ENCODE data around the gene PGM2. TPM values are rescaled to one million over a fixed set of nuclear protein-coding genes. Genes with fewer than 3 reads are reported as not detected.

Gene PGM2
- total RNA-seq, 1 donor = 20.3 TPM

GRCh38 chr4:37885496-37885895, 59.0 kb downstream of the PGM2 start:
- peak overlapping the region; percentile 21 for H2AFZ ChIP-seq (ENCODE audit: low read length)
- no peaks in the 10 kb centered on the region for H3K36me3 ChIP-seq (ENCODE audit: insufficient read depth, low read length)
- H4K20me1 ChIP-seq (ENCODE audit: insufficient read depth, low read length) = no peaks in the 10 kb centered on the region
- H3K9me3 ChIP-seq (ENCODE audit: low read depth, low read length) = no peaks in the 10 kb centered on the region
- peaks cover 4% of the 10 kb centered on the region for H3K27me3 ChIP-seq (ENCODE audit: insufficient read depth, low read length)
- H3K4me3 ChIP-seq (ENCODE audit: insufficient read depth, low read length) = no peak overlapping the region
- H3K79me2 ChIP-seq (ENCODE audit: insufficient read depth, low read length) = no peaks in the 10 kb centered on the region
- peak; percentile 73 for DNase-seq (ENCODE audit: insufficient read length, low spot score, missing footprints)
- no peak for TF ChIP-seq CTCF (IDR thresholded peaks at IDR 0.05; ENCODE audit: extremely low read depth, low read depth, low read length)
- peaks cover 8% of the 10 kb centered on the region for H3K4me1 ChIP-seq (ENCODE audit: insufficient read depth, low read length)
- H3K27ac ChIP-seq (ENCODE audit: low read depth, low read length) = no peak overlapping the region
- H3K4me2 ChIP-seq (ENCODE audit: insufficient read depth, low read length) = peak overlapping the region; percentile 33

DNA sequence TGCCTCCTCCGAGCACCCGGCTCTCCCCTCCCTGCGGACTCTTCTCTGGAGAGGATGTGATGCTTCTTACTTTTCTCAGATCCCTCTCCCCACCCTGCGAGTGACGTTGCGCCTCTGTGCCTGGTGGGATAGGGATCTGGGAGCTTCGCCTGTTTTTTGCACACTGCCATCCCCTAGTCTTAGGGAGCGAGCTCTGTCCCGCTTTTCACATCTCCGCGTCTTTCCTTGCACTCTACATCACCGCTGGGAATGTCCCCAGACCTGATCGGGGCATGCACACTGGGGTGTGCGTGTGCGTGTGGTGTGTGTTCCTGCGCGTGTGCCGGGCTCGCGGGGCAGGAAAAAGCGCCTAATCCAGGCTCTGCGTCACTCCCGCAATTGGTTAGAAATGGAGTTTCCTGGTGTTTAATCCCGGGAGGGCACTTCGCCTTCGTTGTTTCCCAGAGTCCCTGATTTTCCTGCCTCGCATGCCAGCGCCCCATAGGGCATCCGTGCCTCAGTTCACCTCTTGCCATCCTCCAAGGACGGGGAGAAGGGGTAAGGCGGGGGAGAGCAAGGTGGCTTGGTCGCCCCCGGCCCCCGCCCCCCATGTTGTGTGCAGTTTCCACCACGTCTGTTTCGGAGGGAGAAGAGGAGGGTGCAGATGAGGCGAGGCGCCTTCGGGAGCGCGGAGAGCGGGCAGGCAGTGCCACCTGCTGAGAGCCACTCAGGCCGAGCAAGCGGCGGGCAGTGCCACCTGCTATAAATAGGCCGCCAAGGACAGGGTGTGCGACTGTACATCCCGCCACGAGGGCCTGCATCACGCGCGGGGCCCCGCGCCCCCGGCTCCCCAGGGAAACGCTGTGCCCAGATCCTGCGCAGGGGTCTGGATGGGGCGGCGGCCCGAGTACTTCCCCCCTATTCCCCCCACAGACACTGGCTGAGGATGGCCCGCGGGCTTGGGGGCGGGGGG, 63.6 kb downstream of the PGM2 start:
- H3K79me2 ChIP-seq (ENCODE audit: insufficient read depth, low read length) = no peaks in the 10 kb centered on the region
- peaks cover 8% of the 10 kb centered on the region for H3K4me1 ChIP-seq (ENCODE audit: insufficient read depth, low read length)
- peak overlapping the region; percentile 81 for H3K4me3 ChIP-seq (ENCODE audit: insufficient read depth, low read length)
- DNase-seq (ENCODE audit: insufficient read length, low spot score, missing footprints) = peak; percentile 80
- peak overlapping the region; percentile 84 for H2AFZ ChIP-seq (ENCODE audit: low read length)
- no peak overlapping the region for H3K27ac ChIP-seq (ENCODE audit: low read depth, low read length)
- no peaks in the 10 kb centered on the region for H3K9me3 ChIP-seq (ENCODE audit: low read depth, low read length)
- TF ChIP-seq CTCF (IDR thresholded peaks at IDR 0.05; ENCODE audit: extremely low read depth, low read depth, low read length) = no peak
- no peaks in the 10 kb centered on the region for H3K36me3 ChIP-seq (ENCODE audit: insufficient read depth, low read length)
- peak overlapping the region; percentile 90 for H3K4me2 ChIP-seq (ENCODE audit: insufficient read depth, low read length)
- no peaks in the 10 kb centered on the region for H4K20me1 ChIP-seq (ENCODE audit: insufficient read depth, low read length)
- H3K27me3 ChIP-seq (ENCODE audit: insufficient read depth, low read length) = peaks cover 13% of the 10 kb centered on the region

DNA sequence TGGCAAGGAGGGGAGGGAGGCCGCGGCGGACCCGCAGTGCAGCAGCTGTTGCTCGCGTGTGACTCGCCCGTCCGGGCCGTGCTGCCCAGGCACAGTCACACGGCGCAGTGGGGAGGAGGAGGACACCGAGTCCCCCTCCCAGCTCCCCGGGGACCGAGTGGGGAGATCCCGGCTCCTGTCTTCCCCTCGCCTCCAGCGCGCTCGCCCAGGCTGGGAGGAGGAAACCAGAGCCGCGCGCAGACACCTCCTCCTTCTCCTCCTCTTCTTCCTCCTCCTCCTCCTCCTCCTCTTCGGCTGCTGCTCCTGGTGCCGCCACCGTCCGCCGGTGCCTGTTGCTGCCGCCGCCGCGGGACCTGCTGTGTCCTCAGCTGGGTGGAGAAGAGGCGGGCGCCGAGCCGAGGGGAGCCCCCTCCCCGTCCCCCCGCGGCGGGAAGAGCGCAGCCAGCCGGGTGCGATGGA, 64.3 kb downstream of the PGM2 start, which contains the start of gene TBC1D1:
Gene TBC1D1, plus strand, starts transcription at position 284 of the 459 bp plus-strand sequence. CDS start 11,012 bp downstream, outside the sequence.
- H3K36me3 ChIP-seq (ENCODE audit: insufficient read depth, low read length) = no peaks in the 10 kb centered on the region
- peak within 1 kb of the TSS; percentile 90 for H3K4me2 ChIP-seq (ENCODE audit: insufficient read depth, low read length)
- DNase-seq (ENCODE audit: insufficient read length, low spot score, missing footprints) = peak; percentile 81
- TF ChIP-seq CTCF (IDR thresholded peaks at IDR 0.05; ENCODE audit: extremely low read depth, low read depth, low read length) = no peak
- no peak within 1 kb of the TSS for H3K27ac ChIP-seq (ENCODE audit: low read depth, low read length)
- H3K4me3 ChIP-seq (ENCODE audit: insufficient read depth, low read length) = peak within 1 kb of the TSS; percentile 81
- H4K20me1 ChIP-seq (ENCODE audit: insufficient read depth, low read length) = no peaks in the 10 kb centered on the region
- peak within 1 kb of the TSS; percentile 90 for H2AFZ ChIP-seq (ENCODE audit: low read length)
- peaks cover 8% of the 10 kb centered on the region for H3K4me1 ChIP-seq (ENCODE audit: insufficient read depth, low read length)
- H3K9me3 ChIP-seq (ENCODE audit: low read depth, low read length) = no peaks in the 10 kb centered on the region
- peaks cover 14% of the 10 kb centered on the region for H3K27me3 ChIP-seq (ENCODE audit: insufficient read depth, low read length)
- no peaks in the 10 kb centered on the region for H3K79me2 ChIP-seq (ENCODE audit: insufficient read depth, low read length)
